ENCODE data around the gene NSG2. TPM values are rescaled to one million over a fixed set of nuclear protein-coding genes. Genes with fewer than 3 reads are reported as not detected.

Gene NSG2
- total RNA-seq, 1 donor from 2014 or later = not detected

GRCh38 chr5:174111287-174111973 lies 65.9 kb downstream of the NSG2 start:
- no peak overlapping the region for H3K27ac ChIP-seq
- no peaks in the 10 kb centered on the region for H3K9me3 ChIP-seq
- no peak overlapping the region for H3K4me3 ChIP-seq
- intact Hi-C loops (cut with DNase I) = no loop called here
- no peak for TF ChIP-seq CTCF (IDR thresholded peaks at IDR 0.05)
- ATAC-seq (no peak), DNase-seq (no peak)
- H3K27me3 ChIP-seq = no peaks in the 10 kb centered on the region
- H3K36me3 ChIP-seq = no peaks in the 10 kb centered on the region
- H3K4me1 ChIP-seq = no peaks in the 10 kb centered on the region

GRCh38 chr5:174115226-174115625 lies 69.7 kb downstream of the NSG2 start:
- Histone ChIP-seq H3K36me3 (no peaks in the 10 kb centered on the region), H3K27me3 (no peaks in the 10 kb centered on the region), H3K4me1 (no peaks in the 10 kb centered on the region), H3K4me3 (no peak overlapping the region), H3K27ac (no peak overlapping the region), H3K9me3 (no peaks in the 10 kb centered on the region)
- DNase-seq (no peak), ATAC-seq (no peak)
- TF ChIP-seq CTCF (IDR thresholded peaks at IDR 0.05) = no peak
- intact Hi-C loops (cut with DNase I) = no loop called here

GRCh38 chr5:174118823-174119467 lies 73.4 kb downstream of the NSG2 start:
- Histone ChIP-seq H3K4me1 (no peaks in the 10 kb centered on the region), H3K27me3 (no peaks in the 10 kb centered on the region), H3K4me3 (no peak overlapping the region), H3K27ac (no peak overlapping the region), H3K36me3 (no peaks in the 10 kb centered on the region), H3K9me3 (no peaks in the 10 kb centered on the region)
- intact Hi-C loops (cut with DNase I) = no loop called here
- TF ChIP-seq CTCF (IDR thresholded peaks at IDR 0.05) = no peak
- DNase-seq = no peak
- ATAC-seq = no peak

DNA sequence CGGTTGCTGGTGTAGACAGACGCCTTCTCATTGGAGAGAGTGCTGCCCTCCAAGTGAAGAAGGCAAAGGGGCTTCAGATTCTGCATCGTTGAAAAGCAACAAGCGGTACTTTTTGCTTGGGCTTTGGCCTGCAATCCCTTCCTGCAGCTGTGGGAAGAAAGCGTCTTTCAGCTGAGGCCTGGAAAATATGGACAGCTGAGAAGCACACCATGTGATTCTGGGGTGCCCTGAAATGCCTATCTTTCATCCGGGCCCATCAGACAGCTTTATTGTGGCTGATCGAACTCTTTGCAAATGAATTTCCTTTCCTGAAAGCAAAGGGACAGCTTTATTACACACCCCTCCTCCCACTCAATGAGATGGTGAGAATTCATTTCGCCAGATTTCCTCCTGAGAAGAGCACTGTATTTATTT lies 74.0 kb downstream of the NSG2 start:
- no peaks in the 10 kb centered on the region for H3K27me3 ChIP-seq
- ATAC-seq (no peak), DNase-seq (no peak)
- no peaks in the 10 kb centered on the region for H3K9me3 ChIP-seq
- no peaks in the 10 kb centered on the region for H3K4me1 ChIP-seq
- intact Hi-C loops (cut with DNase I) = no loop called here
- no peak overlapping the region for H3K27ac ChIP-seq
- TF ChIP-seq CTCF (IDR thresholded peaks at IDR 0.05) = no peak
- no peak overlapping the region for H3K4me3 ChIP-seq
- no peaks in the 10 kb centered on the region for H3K36me3 ChIP-seq

DNA sequence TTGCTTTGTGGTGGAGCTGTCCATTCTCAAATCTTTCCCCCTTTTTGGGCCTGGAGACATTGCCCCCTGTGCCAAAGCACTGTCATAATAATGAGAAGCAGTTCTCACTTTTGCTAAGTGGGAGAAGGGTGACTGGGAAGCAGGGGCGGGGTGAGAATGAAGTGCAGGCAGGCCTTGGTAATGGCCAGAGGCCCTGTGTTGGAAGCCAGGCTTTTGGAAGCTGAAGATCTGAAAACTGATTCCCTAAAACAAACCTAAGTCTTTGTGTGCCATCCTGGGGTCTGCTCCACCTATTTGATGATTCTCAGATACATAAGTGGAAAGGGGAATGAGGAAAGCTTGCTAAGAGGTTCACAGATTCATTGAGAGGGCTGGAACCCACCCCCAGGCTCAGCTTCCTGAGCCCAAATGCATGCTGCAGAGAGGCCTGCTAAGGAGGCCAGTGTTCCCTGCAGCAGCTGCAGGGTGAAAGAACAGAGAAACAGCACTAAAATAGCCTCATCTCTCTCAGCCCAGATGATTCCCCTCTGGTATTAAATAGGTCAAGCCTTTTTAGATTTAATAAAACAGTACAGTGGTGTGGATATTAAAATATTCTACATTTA lies 75.0 kb downstream of the NSG2 start:
- DNase-seq (no peak), ATAC-seq (no peak)
- Histone ChIP-seq H3K4me1 (no peaks in the 10 kb centered on the region), H3K27me3 (no peaks in the 10 kb centered on the region), H3K36me3 (no peaks in the 10 kb centered on the region), H3K4me3 (no peak overlapping the region), H3K9me3 (no peaks in the 10 kb centered on the region), H3K27ac (no peak overlapping the region)
- intact Hi-C loops (cut with DNase I) = no loop called here
- no peak for TF ChIP-seq CTCF (IDR thresholded peaks at IDR 0.05)
